Ovary (tissue), 9 donors: ENCODE results near the gene NRXN3. TPM values are rescaled to one million over a fixed set of nuclear protein-coding genes. Genes with fewer than 3 reads are reported as not detected.

Source experiments
- DNase-seq, 5 donors: peaks; one replicate each; pipeline ENCODE4 v3.0.0-alpha.2; 2019 to 2020
- H3K27ac ChIP-seq, 2 donors: fragments of 200-600 bp; one replicate each; pipeline versions ENCODE4 v1.5.1 to v1.8.0; 2019 to 2022
- H3K27me3 ChIP-seq: fragments of 200-600 bp; one replicate; pipeline ENCODE4 v1.8.0; 2022
- H3K36me3 ChIP-seq: fragments of 200-600 bp; sonication (generic); one replicate; pipeline ENCODE4 v1.5.1; 2019
- H3K4me1 ChIP-seq: one replicate; pipeline ENCODE4 v1.8.1; 2013; ENCODE audit warnings: mild to moderate bottlenecking, moderate library complexity; ENCODE audit not compliant: insufficient read depth
- H3K4me3 ChIP-seq: fragments of 200-600 bp; sonication (generic); one replicate; pipeline ENCODE4 v1.5.1; 2017
- H3K9me3 ChIP-seq, 2 donors: fragments of 200-600 bp in 1 of 2; sonication (generic) in 1 of 2; one replicate each; pipeline versions ENCODE4 v1.5.1 to v1.8.1; 2013 to 2019; ENCODE audit warnings: mild to moderate bottlenecking in 1 of 2, moderate library complexity in 1 of 2
- CTCF ChIP-seq, 3 donors: fragments of 450-650 bp in 2 of 3; fragments of 200-600 bp in 1 of 3; IDR thresholded peaks; one replicate each; pipeline versions ENCODE4 v1.5.1 to v1.8.0; 2016 to 2022; ENCODE audit warnings: antibody characterized with exemption in 3 of 3, mild to moderate bottlenecking in 1 of 3
- EP300 ChIP-seq: sonication (generic); formaldehyde crosslinking; IDR thresholded peaks from one replicate; pipeline ENCODE4 v1.6.1; 2017; ENCODE audit warnings: antibody characterized with exemption
- POLR2A ChIP-seq: fragments of 450-650 bp; IDR thresholded peaks from one replicate; pipeline ENCODE4 v1.6.1; 2017; ENCODE audit warnings: antibody characterized with exemption, mild to moderate bottlenecking, moderate library complexity
- WGBS, 3 donors: extraction: QIAGEN DNeasy Blood & Tissue Kit in 1 of 3; methylation state at CpG; one replicate each; pipeline versions ENCODE4 v1.1.5 to v1.1.7; 2013 to 2017; 5-methylcytosine and 5-hydroxymethylcytosine counted together
- intact Hi-C, 4 donors: fragments of 100-400 bp; cut with DNase I; formaldehyde crosslinking; loops; one replicate each; pipeline versions ENCODE4 v1.11.0 to v1.15.1; 2022 to 2023
- polyA plus RNA-seq, 2 donors: library from polyadenylated mRNA; stranded (reverse); fragments of 200-250 nt in 1 of 2; fragments of 350-450 nt in 1 of 2; fragmentation: Illumina TruSeq in 1 of 2; extraction: RNeasy Lipid Tissue Mini Kit (QIAGEN cat#74804) in 1 of 2; gene quantifications; one replicate each; pipeline ENCODE4 v1.2.3, GENCODE V29; 2013 to 2014
- total RNA-seq, 7 donors: library from RNA; depleted of rRNA in 2 of 7; stranded (reverse); fragments of >200 nt in 2 of 7; fragmentation: NEBNext Ultra II Directional in 3 of 7; extraction: Animal tissue kit (Norgen Biotek cat#: 25700) in 3 of 7; gene quantifications; one replicate each; pipeline versions ENCODE4 v1.1.0 to v1.2.4, GENCODE V29; 2016 to 2023
- donor health status: DM: no; HTN: no; CAD: no; lungs with moderate emphysema.
- donor health status: DM: no; HTN: no; CAD: no.
- donor health status: Bipolar disorder and iron deficiency.
- donor health status: DM: yes; HTN: yes; CAD: no.
- donor health status: DM: no; HTN: no; CAD: no.
- donor health status: DM: yes; HTN: yes; CAD: no.

NRXN3 gene
- total and polyA plus RNA-seq, 9 donors: 0.28 to 6.2 (median 0.82) TPM

GRCh38 chr14:79465651-79466050, 1295.5 kb downstream of the NRXN3 start:
- Histone ChIP-seq H3K27ac (no peak overlapping the region), H3K27me3 (no peaks in the 10 kb centered on the region), H3K4me1 (no peaks in the 10 kb centered on the region), H3K36me3 (no peaks in the 10 kb centered on the region), H3K9me3 (no peaks in the 10 kb centered on the region), H3K4me3 (no peak overlapping the region)
- 90 to 96% (median 90%) methylated on average over 3 of the region's 3 CpGs for WGBS, 3 donors
- DNase-seq: no peak
- no peak for TF ChIP-seq CTCF (IDR thresholded peaks at IDR 0.05)
- no peak for TF ChIP-seq POLR2A
- TF ChIP-seq EP300: no peak
- intact Hi-C loops: no loop called here

DNA sequence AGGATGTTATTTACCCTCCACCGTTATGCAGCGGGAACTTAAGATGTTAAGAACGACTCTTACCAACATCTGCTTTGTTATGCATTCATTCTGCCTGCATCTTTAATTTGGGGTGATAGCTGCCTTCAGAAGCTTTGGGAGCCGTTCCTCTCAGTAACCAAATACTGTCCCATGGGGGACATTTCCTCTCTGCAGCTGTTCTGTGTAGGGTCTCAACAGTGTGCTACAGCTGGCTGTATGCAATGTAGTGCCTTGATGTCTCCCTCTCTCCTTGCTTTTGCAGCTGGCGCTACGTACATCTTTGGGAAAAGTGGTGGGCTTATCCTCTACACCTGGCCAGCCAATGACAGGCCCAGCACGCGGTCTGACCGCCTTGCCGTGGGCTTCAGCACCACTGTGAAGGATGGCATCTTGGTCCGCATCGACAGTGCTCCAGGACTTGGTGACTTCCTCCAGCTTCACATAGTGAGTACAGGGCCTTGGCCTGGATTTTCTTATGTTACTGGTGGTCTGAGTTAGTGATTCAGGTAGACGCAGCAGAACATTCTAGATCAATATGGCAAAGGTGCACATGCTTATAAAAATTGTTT, 1296.9 kb downstream of the NRXN3 start:
- 88 to 92% (median 89%) methylated on average over 13 of the region's 13 CpGs for WGBS, 3 donors
- Histone ChIP-seq H3K36me3 (no peaks in the 10 kb centered on the region), H3K27me3 (no peaks in the 10 kb centered on the region), H3K4me3 (no peak overlapping the region), H3K27ac (no peak overlapping the region), H3K4me1 (no peaks in the 10 kb centered on the region), H3K9me3 (no peaks in the 10 kb centered on the region)
- TF ChIP-seq EP300 (no peak), POLR2A (no peak), CTCF (IDR thresholded peaks at IDR 0.05) (no peak)
- no peak for DNase-seq
- intact Hi-C loops: no loop called here

- 41 to 56% (median 50%) methylated on average over 2 of the region's 2 CpGs for WGBS, 3 donors
These were observed 1297.7 kb downstream of the NRXN3 start for GRCh38 chr14:79467835-79468234.

GRCh38 chr14:79468486-79468885, 1298.3 kb downstream of the NRXN3 start:
- TF ChIP-seq POLR2A: no peak
- no peak for TF ChIP-seq EP300
- TF ChIP-seq CTCF (IDR thresholded peaks at IDR 0.05): no peak
- H3K4me1 ChIP-seq: no peaks in the 10 kb centered on the region
- no peaks in the 10 kb centered on the region for H3K9me3 ChIP-seq
- no peaks in the 10 kb centered on the region for H3K36me3 ChIP-seq
- H3K4me3 ChIP-seq: no peak overlapping the region
- 84 to 91% (median 87%) methylated on average over 3 of the region's 3 CpGs for WGBS, 3 donors
- intact Hi-C loops: no loop called here
- H3K27me3 ChIP-seq: no peaks in the 10 kb centered on the region
- H3K27ac ChIP-seq: no peak overlapping the region
- no peak for DNase-seq

More at GRCh38 chr14:79467835-79468234, 1297.7 kb downstream of the NRXN3 start:
- TF ChIP-seq CTCF (IDR thresholded peaks at IDR 0.05) (no peak), EP300 (no peak), POLR2A (no peak)
- DNase-seq: no peak
- H3K4me1 ChIP-seq: no peaks in the 10 kb centered on the region
- H3K4me3 ChIP-seq: no peak overlapping the region
- no peaks in the 10 kb centered on the region for H3K9me3 ChIP-seq
- H3K36me3 ChIP-seq: no peaks in the 10 kb centered on the region
- H3K27me3 ChIP-seq: no peaks in the 10 kb centered on the region
- intact Hi-C loops: no loop called here
- H3K27ac ChIP-seq: no peak overlapping the region
